Body of pancreas (tissue), 4 donors: Measurements from ENCODE around the gene SPOUT1. TPM values are rescaled to one million over a fixed set of nuclear protein-coding genes. Genes with fewer than 3 reads are reported as not detected.

Source experiments
- ATAC-seq: fragments of 150-250 bp; one replicate; pipeline ENCODE4 v1.9.1; 2016
- DNase-seq, 4 donors: peaks; one replicate each; pipeline ENCODE4 v3.0.0-alpha.2; 2019
- H3K27ac ChIP-seq, 4 donors: fragments of 200-600 bp; sonication (generic); 1 replicate in 3 of 4; 2 replicates in 1 of 4; pipeline versions ENCODE4 v1.5.1 to v1.6.1; 2016 to 2019; ENCODE audit warnings: mild to moderate bottlenecking in 1 of 4, mixed read lengths in 1 of 4, moderate library complexity in 1 of 4
- H3K27me3 ChIP-seq, 2 donors: fragments of 200-600 bp; sonication (generic); one replicate each; pipeline ENCODE4 v1.6.0; 2016; ENCODE audit warnings: mild to moderate bottlenecking in 1 of 2
- H3K36me3 ChIP-seq, 2 donors: fragments of 200-600 bp; sonication (generic); replicated peaks in 1 of 2; 2 replicates each; pipeline ENCODE4 v1.5.1; 2016; ENCODE audit warnings: low read depth in 2 of 2; ENCODE audit not compliant: insufficient read depth in 1 of 2
- H3K4me1 ChIP-seq: fragments of 200-600 bp; sonication (generic); one replicate; pipeline ENCODE4 v1.6.0; 2016
- H3K4me3 ChIP-seq, 2 donors: fragments of 200-600 bp; sonication (generic); 1 replicate in 1 of 2; 2 replicates in 1 of 2; pipeline ENCODE4 v1.5.1; 2016 to 2019
- H3K9me3 ChIP-seq, 3 donors: fragments of 200-600 bp; sonication (generic); 1 replicate in 2 of 3; 2 replicates in 1 of 3; pipeline ENCODE4 v1.5.1; 2016
- POLR2A ChIP-seq, 3 donors: fragments of 450-650 bp; IDR thresholded peaks; one replicate each; pipeline ENCODE4 v1.6.1; 2016; ENCODE audit warnings: antibody characterized with exemption in 3 of 3, mild to moderate bottlenecking in 2 of 3
- WGBS, 2 donors: methylation state at CpG; one replicate each; pipeline ENCODE4 v1.1.5; 2017; 5-methylcytosine and 5-hydroxymethylcytosine counted together
- intact Hi-C: fragments of 100-400 bp; cut with DNase I; formaldehyde crosslinking; loops from one replicate; pipeline ENCODE4 v1.15.1; 2023
- total RNA-seq, 2 donors: library from RNA; depleted of rRNA; stranded (reverse); fragments of >200 nt; gene quantifications; one replicate each; pipeline ENCODE4 v1.1.0, GENCODE V29; 2016
- TF ChIP-seq, protein P1 (sequence below), 7 experiments: fragments of 450-650 bp in 4 of 7; fragments of 200-600 bp in 3 of 7; sonication (generic) in 3 of 7; IDR thresholded peaks; one replicate each; pipeline ENCODE4 v1.5.1; 2016 to 2019; ENCODE audit warnings: antibody characterized with exemption in 7 of 7

The SPOUT1 gene
- total RNA-seq, 2 donors from 2014 or later: 16.2 to 16.3 TPM

DNA sequence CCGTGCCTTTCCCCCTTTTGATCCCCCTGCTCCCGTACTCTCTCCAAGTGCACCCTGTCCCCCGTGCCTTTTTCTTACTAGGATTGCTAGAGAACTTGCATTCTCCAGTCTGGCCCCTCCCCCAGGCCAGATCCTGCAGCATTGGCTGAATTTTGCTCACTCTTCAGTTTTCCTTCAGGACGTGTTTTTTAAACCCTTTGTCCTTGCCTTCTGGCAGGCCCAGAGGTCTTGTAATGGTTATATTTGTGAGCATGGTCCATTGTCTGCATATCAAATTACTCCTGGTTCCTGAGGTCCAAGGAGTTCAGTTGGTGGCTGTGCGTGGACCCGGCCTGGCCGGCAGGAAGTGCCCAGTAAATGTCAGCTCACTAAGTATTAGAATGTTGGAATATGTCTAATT lies 41.9 kb downstream of the SPOUT1 start:
- ATAC-seq (no peak), DNase-seq (peak in 2 of 4 donors; percentile 17 to 35)
- peaks cover 20% of the 10 kb centered on the region for H3K4me1 ChIP-seq
- 0% methylated on average over 7 of the region's 7 CpGs for WGBS, 2 donors
- H3K27ac ChIP-seq: peak overlapping the region; percentile 67 to 85 (median 82)
- no peaks in the 10 kb centered on the region for H3K27me3 ChIP-seq
- peaks cover 0 to 9% of the 10 kb centered on the region in 2 donors for H3K36me3 ChIP-seq
- TF ChIP-seq, protein P1, sequence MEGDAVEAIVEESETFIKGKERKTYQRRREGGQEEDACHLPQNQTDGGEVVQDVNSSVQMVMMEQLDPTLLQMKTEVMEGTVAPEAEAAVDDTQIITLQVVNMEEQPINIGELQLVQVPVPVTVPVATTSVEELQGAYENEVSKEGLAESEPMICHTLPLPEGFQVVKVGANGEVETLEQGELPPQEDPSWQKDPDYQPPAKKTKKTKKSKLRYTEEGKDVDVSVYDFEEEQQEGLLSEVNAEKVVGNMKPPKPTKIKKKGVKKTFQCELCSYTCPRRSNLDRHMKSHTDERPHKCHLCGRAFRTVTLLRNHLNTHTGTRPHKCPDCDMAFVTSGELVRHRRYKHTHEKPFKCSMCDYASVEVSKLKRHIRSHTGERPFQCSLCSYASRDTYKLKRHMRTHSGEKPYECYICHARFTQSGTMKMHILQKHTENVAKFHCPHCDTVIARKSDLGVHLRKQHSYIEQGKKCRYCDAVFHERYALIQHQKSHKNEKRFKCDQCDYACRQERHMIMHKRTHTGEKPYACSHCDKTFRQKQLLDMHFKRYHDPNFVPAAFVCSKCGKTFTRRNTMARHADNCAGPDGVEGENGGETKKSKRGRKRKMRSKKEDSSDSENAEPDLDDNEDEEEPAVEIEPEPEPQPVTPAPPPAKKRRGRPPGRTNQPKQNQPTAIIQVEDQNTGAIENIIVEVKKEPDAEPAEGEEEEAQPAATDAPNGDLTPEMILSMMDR (IDR thresholded peaks at IDR 0.05): no peak
- no peak for TF ChIP-seq POLR2A (IDR thresholded peaks at IDR 0.05)
- peak overlapping the region; percentile 52 to 71 for H3K4me3 ChIP-seq
- no peaks in the 10 kb centered on the region for H3K9me3 ChIP-seq
- intact Hi-C loops: no loop called here

DNA sequence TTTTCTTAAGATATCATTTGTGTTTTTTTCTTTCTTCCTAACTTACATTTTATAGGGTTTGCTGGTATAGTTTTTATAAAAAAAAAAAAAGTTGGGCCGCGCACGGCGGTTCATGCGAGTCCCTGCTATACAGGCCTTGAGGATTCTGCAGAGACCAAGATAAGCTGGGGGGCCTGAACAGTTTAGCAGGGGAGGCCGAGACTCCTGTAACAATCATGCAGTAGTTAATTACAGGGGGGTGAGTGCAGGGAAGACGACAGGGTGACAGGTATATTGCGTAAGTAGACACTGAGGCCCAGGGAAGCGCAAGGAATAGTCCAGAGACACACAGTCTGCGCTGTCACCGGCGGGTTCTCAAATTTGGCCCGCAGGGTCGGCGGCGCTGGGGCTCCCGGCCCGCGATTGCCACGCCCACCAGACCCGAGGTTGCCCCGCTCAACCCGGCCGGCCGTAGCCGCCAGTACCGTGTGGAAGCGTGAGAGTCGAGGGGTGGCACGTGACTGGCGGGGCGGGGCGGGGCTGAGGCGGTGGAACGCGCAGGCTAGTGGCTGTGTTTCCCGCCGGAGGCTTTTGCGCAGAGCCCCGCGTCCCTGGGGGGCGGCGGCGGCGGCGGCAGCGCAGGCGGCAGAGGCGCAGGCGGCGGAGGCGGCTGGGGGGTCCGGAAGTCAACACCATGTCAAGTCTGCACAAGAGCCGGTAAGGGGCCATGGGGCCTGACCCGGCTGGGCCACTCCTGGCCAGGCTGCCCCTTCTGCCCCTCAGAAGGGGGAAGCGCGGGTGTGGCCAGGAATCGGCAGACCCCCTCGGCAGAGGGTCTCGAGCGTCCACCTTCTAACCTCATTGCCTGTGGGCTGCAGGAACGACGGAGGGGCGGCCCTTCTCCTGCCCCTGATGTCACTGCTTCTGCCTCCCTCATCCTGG lies 42.7 kb downstream of the SPOUT1 start, which contains the start of gene TBC1D13:
TSS of gene TBC1D13 (plus strand) at position 573 of the 921 bp plus-strand sequence. CDS start at position 674, 101 bp downstream.
- Histone ChIP-seq H3K36me3 (peaks cover 0 to 4% of the 10 kb centered on the region in 2 donors), H3K9me3 (no peaks in the 10 kb centered on the region), H3K27me3 (no peaks in the 10 kb centered on the region), H3K27ac (peak within 1 kb of the TSS; percentile 67 to 85 (median 82)), H3K4me3 (peak within 1 kb of the TSS; percentile 52 to 71), H3K4me1 (peaks cover 13% of the 10 kb centered on the region)
- ATAC-seq: peak; percentile 98
- intact Hi-C loops: no loop called here
- peak; percentile 86 to 93 (median 92) for DNase-seq
- 7 to 23% methylated on average over 19 to 61 of the region's 64 CpGs for WGBS, 2 donors
- TF ChIP-seq POLR2A (IDR thresholded peaks at IDR 0.05): peak; percentile 46 to 72 (median 70)
- TF ChIP-seq, protein P1 (IDR thresholded peaks at IDR 0.05): peak in 1 of 7 experiments; percentile 15

DNA sequence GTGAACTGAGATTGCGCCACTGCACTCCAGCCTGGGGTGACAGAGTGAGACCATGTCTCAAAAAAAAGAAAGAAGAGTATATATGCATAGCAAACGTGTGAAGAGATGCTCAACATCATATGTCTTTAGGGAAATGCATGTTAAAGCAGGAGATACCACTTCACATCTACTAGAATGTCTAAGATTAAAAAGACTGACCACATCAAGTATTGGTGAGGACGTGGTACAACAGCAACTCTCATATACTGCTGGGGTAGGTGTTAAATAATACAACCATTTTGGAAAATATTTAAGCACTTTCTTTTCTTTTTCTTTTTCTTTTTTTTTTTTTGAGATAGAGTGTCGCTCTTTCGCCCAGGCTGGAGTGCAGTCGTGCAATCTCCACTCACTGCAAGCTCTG lies 44.2 kb downstream of the SPOUT1 start:
- Histone ChIP-seq H3K27ac (no peak overlapping the region), H3K9me3 (no peaks in the 10 kb centered on the region), H3K4me1 (peaks cover 13% of the 10 kb centered on the region), H3K27me3 (no peaks in the 10 kb centered on the region), H3K36me3 (no peaks in the 10 kb centered on the region), H3K4me3 (no peak overlapping the region)
- DNase-seq: no peak
- intact Hi-C loops: no loop called here
- TF ChIP-seq, protein P1 (IDR thresholded peaks at IDR 0.05): no peak
- no peak for TF ChIP-seq POLR2A (IDR thresholded peaks at IDR 0.05)
- no peak for ATAC-seq
- WGBS, 2 donors: 95% methylated on average over 6 of the region's 6 CpGs

DNA sequence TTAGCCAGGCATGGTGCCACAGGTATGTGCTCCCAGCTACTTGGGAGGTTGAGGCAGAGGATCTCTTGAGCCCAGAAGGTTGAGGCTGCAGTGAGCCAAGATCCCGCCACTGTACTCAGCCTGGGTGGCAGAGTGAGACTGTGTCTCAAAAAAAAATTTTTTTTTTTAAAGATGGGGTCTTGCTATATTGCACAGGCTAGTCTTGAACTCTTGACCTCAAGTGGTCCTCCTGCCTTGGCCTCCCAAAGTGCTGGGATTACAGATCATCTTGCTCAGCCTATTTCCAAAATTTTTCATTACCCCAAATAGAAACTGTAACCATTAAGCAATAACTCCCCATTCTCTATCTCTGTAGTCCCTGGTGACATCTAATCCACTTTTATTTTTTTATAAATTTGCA lies 46.9 kb downstream of the SPOUT1 start:
- H3K9me3 ChIP-seq: no peaks in the 10 kb centered on the region
- 89 to 100% methylated on average over 1 of the region's 1 CpG for WGBS, 2 donors
- no peak overlapping the region for H3K27ac ChIP-seq
- H3K4me1 ChIP-seq: peaks cover 1% of the 10 kb centered on the region
- no peak for ATAC-seq
- intact Hi-C loops: no loop called here
- H3K4me3 ChIP-seq: no peak overlapping the region
- no peak for DNase-seq
- TF ChIP-seq, protein P1 (IDR thresholded peaks at IDR 0.05): no peak
- no peak for TF ChIP-seq POLR2A (IDR thresholded peaks at IDR 0.05)
- no peaks in the 10 kb centered on the region for H3K36me3 ChIP-seq
- no peaks in the 10 kb centered on the region for H3K27me3 ChIP-seq
